K562 (cell line): ENCODE data around the gene C12orf60. TPM values are rescaled to one million over a fixed set of nuclear protein-coding genes. Genes with fewer than 3 reads are reported as not detected.
A peak's percentile ranks its signal among the peaks of the same experiment; 100 is the strongest.

ENCODE experiments used
- ATAC-seq: fragments of 200-7000 bp; cut with Tn5 transposase; 3 replicates; pipeline ENCODE4 v1.9.1; 2020; ENCODE audit warnings: moderate library complexity
- BruUV-seq: library from RNA; stranded (reverse); fragments of 400-500 nt; replicated peaks from 2 replicates; lab custom pipeline; 2021; lab: Mats Ljungman, UMichigan
- CTCF ChIA-PET: fragments of 300-600 bp; formaldehyde crosslinking; extraction: SDS; loops from one replicate; lab custom pipeline; 2021; ENCODE audit warnings: low intra/inter-chr PET ratio; lab: Yijun Ruan, JAX
- POLR2A ChIA-PET: fragments of 300-600, 350-650 bp; sonication (Branson Sonifier 250); formaldehyde crosslinking; extraction: SDS; loops from one replicate; lab custom pipeline; 2021; ENCODE audit warnings: antibody characterized with exemption, inconsistent platforms; lab: Yijun Ruan, JAX
- DNase-seq, 4 experiments: peaks; one replicate each; pipeline versions ENCODE4 v3.0.0 to v3.0.0-alpha.2; 2011 to 2018; ENCODE audit warnings: low spot score in 3 of 4, mixed read lengths in 3 of 4; ENCODE audit errors: extremely low read depth in 1 of 4
- FAIRE-seq: peaks from 2 replicates; lab custom pipeline; 2011; peaks lifted over from hg19 to GRCh38; lab: Jason Lieb, UNC
- H2AFZ ChIP-seq: 2 replicates; pipeline ENCODE4 v1.6.0; 2011; ENCODE audit warnings: low read depth, low read length, control low read depth, inconsistent platforms
- H3K27ac ChIP-seq: fragments of 200-600 bp; 3 replicates; pipeline ENCODE4 v1.8.0; 2011; ENCODE audit warnings: low read depth, mild to moderate bottlenecking, control low read depth, inconsistent platforms, low read length, moderate library complexity, mixed read lengths; ENCODE audit errors: extremely low read depth
- H3K27me3 ChIP-seq, 2 experiments: fragments of 300-600 bp in 1 of 2; 2 replicates in 1 of 2; 3 replicates in 1 of 2; pipeline versions ENCODE4 v1.6.0 to v1.8.0; 2011; ENCODE audit warnings: inconsistent platforms in 2 of 2, low read length in 2 of 2, mild to moderate bottlenecking in 1 of 2, mixed read lengths in 1 of 2, moderate library complexity in 1 of 2; ENCODE audit not compliant: control insufficient read depth in 2 of 2, insufficient read depth in 2 of 2
- H3K36me3 ChIP-seq: fragments of 300-600 bp; 3 replicates; pipeline ENCODE4 v1.8.0; 2011; ENCODE audit warnings: mild to moderate bottlenecking, low read length, inconsistent platforms; ENCODE audit not compliant: control insufficient read depth, insufficient read depth
- H3K4me1 ChIP-seq, 2 experiments: fragments of 200-600 bp in 1 of 2; replicated peaks in 1 of 2; 2 replicates in 1 of 2; 3 replicates in 1 of 2; pipeline versions ENCODE4 v1.5.1 to v1.8.0; 2011; ENCODE audit warnings: inconsistent platforms in 2 of 2, low read length in 2 of 2, mild to moderate bottlenecking in 1 of 2, mixed read lengths in 1 of 2, moderate library complexity in 1 of 2; ENCODE audit not compliant: control insufficient read depth in 2 of 2, insufficient read depth in 2 of 2
- H3K4me2 ChIP-seq: 2 replicates; pipeline ENCODE4 v1.6.1; 2011; ENCODE audit warnings: low read length, control low read depth, inconsistent platforms, mixed read lengths; ENCODE audit not compliant: insufficient read depth
- H3K4me3 ChIP-seq: fragments of 200-600 bp; sonication (generic), shearing (Covaris generic); 2 replicates; pipeline ENCODE4 v1.5.1; 2016; ENCODE audit warnings: control low read depth, inconsistent platforms
- H3K79me2 ChIP-seq: fragments of 200-600 bp; 3 replicates; pipeline ENCODE4 v1.8.0; 2011; ENCODE audit warnings: low read length, inconsistent platforms; ENCODE audit not compliant: control insufficient read depth, insufficient read depth
- H3K9ac ChIP-seq, 2 experiments: 2 replicates each; pipeline versions ENCODE4 v1.6.0 to v1.6.1; 2011; ENCODE audit warnings: low read depth in 2 of 2, low read length in 2 of 2, control low read depth in 1 of 2, inconsistent platforms in 1 of 2, mild to moderate bottlenecking in 1 of 2, mixed read lengths in 1 of 2; ENCODE audit not compliant: insufficient read depth in 1 of 2
- H3K9me1 ChIP-seq: one replicate; pipeline ENCODE4 v1.6.0; 2011; ENCODE audit warnings: inconsistent platforms, mild to moderate bottlenecking, low read length, moderate library complexity; ENCODE audit not compliant: control insufficient read depth, insufficient read depth
- H3K9me3 ChIP-seq: replicated peaks from 2 replicates; pipeline ENCODE4 v1.5.1; 2011; ENCODE audit warnings: low read depth, low read length, inconsistent platforms; ENCODE audit not compliant: control insufficient read depth, insufficient read depth
- H4K20me1 ChIP-seq: replicated peaks from 2 replicates; pipeline ENCODE4 v1.6.1; 2011; ENCODE audit warnings: low read length, inconsistent platforms, mixed read lengths; ENCODE audit not compliant: control insufficient read depth, insufficient read depth
- EGR1 ChIP-seq: fragments of 450-650 bp; conservative IDR thresholded peaks from 2 replicates; pipeline ENCODE4 v1.6.1; 2017; ENCODE audit warnings: mild to moderate bottlenecking
- NR2F6 ChIP-seq: fragments of 450-650 bp; formaldehyde crosslinking; IDR thresholded peaks from 2 replicates; pipeline ENCODE4 v1.4.0; 2020; ENCODE audit warnings: mild to moderate bottlenecking
- POLR2B ChIP-seq: fragments of 450-650 bp; IDR thresholded peaks from 2 replicates; pipeline ENCODE4 v1.6.1; 2018; ENCODE audit warnings: low read depth; ENCODE audit not compliant: partially characterized antibody
- POLR2H ChIP-seq: IDR thresholded peaks from 2 replicates; pipeline ENCODE4 v1.6.1; 2016; ENCODE audit warnings: missing genetic modification characterization, low read depth, mild to moderate bottlenecking, control low read depth, missing compliant biosample characterization, moderate library complexity
- SRSF1 ChIP-seq: fragments of 200-400 bp; formaldehyde crosslinking; IDR thresholded peaks from 2 replicates; pipeline ENCODE4 v1.6.1; 2017; ENCODE audit warnings: mild to moderate bottlenecking, low read depth, low read length, moderate library complexity
- ZNF717 ChIP-seq: fragments of 250-450 bp; sonication (Bioruptor Pico); IDR thresholded peaks from 2 replicates; pipeline ENCODE4 v1.5.0; 2021
- WGBS: fragments of 100-300 bp; shearing (Covaris generic); methylation state at CpG from one replicate; pipeline ENCODE4 v1.1.6; 2016; ENCODE audit warnings: low coverage, mixed read lengths; ENCODE audit not compliant: insufficient coverage; ENCODE audit errors: missing lambda C conversion rate; 5-methylcytosine and 5-hydroxymethylcytosine counted together
- in situ Hi-C: fragments of 300-500 bp; cut with MboI; formaldehyde crosslinking; loops from 4 replicates; pipeline ENCODE4 v1.15.0; 2018; ENCODE audit warnings: inconsistent platforms, mixed read lengths
- intact Hi-C: fragments of 100-400 bp; cut with micrococcal nuclease; formaldehyde crosslinking; loops from 2 replicates; pipeline ENCODE4 v1.14.2; 2022
- polyA plus RNA-seq, 8 experiments: library from polyadenylated mRNA; depleted of rRNA in 4 of 8; stranded (reverse) in 5 of 8; unstranded in 3 of 8; fragments of >200 nt; fragmentation: Nextera tagmentation in 2 of 8; fragmentation: Illumina TruSeq in 1 of 8; extraction: Ambion mirVana in 2 of 8; extraction: Trizol in 1 of 8; gene quantifications; 2 replicates each; pipeline versions ENCODE4 v1.2.1 to v1.2.3, GENCODE V29; 2011 to 2014; ENCODE audit warnings: inconsistent platforms in 1 of 8, missing spikeins in 1 of 8
- total RNA-seq, 7 experiments: library from RNA; depleted of rRNA in 6 of 7; stranded (reverse); fragments of >200 nt in 6 of 7; fragmentation: Illumina TruSeq in 2 of 7; extraction: Trizol in 2 of 7; gene quantifications; 2 replicates each; pipeline versions ENCODE4 v1.2.1 to v1.2.3, GENCODE V29; 2011 to 2021; ENCODE audit warnings: low replicate concordance in 1 of 7
- TF ChIP-seq, protein P1 (sequence below): sonication (generic); formaldehyde crosslinking; IDR thresholded peaks from 2 replicates; pipeline ENCODE4 v1.8.1; 2023; ENCODE audit warnings: mild to moderate bottlenecking, missing genetic modification reagents
- TF ChIP-seq, protein P2 (sequence below): sonication (generic); IDR thresholded peaks from 2 replicates; pipeline ENCODE4 v1.6.1; 2016
- TF ChIP-seq, protein P3 (sequence below): sonication (generic); formaldehyde crosslinking; IDR thresholded peaks from 2 replicates; pipeline ENCODE4 v1.4.0; 2020; ENCODE audit warnings: mild to moderate bottlenecking, missing genetic modification reagents
- TF ChIP-seq, protein P4 (sequence below): sonication (generic); formaldehyde crosslinking; IDR thresholded peaks from 2 replicates; pipeline ENCODE4 v1.8.0; 2022; ENCODE audit warnings: mild to moderate bottlenecking, missing genetic modification reagents

The C12orf60 gene
- total and polyA plus RNA-seq, 9 of the 15 experiments (the other 6 are each of a cell fraction or from before 2014, with no cell fraction given) = 0.41 to 4.4 (median 2.5) TPM

DNA sequence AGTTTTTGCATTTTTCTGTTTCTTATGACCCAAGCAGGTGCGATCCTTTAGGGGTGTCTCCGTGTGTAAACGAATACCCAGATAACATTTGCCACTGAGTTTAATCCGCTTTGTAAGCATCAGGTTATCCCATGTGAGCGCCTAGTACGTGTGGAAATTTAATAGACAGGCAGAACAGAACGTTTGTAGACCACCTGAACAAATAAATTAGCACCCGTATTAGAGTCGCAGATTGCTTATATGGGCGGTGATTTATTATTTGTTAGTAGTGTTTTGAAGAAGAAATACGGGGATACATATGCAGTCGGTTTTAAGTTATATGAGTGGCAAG is 325 bp downstream of the C12orf60 start:
- BruUV-seq = TSS peak; percentile 84
- Histone ChIP-seq H3K27me3 (no peaks in the 10 kb centered on the region), H3K4me3 (peak overlapping the region; percentile 90), H3K79me2 (peaks cover 45% of the 10 kb centered on the region), H3K9me1 (no peaks in the 10 kb centered on the region), H3K36me3 (peaks cover 24% of the 10 kb centered on the region), H3K27ac (peak overlapping the region; percentile 58), H3K9me3 (no peaks in the 10 kb centered on the region), H3K4me1 (no peaks in the 10 kb centered on the region), H2AFZ (peak overlapping the region; percentile 91), H3K9ac (peak overlapping the region; percentile 62 to 76), H3K4me2 (peak overlapping the region; percentile 94), H4K20me1 (no peaks in the 10 kb centered on the region)
- ATAC-seq = peak; percentile 26
- no peak for DNase-seq
- no peak for FAIRE-seq
- WGBS = 0% methylated on average over 12 of the region's 12 CpGs
- in situ Hi-C loops (loop anchor here (25.0 kb wide), 1 partner anchor 1084 kb away; the partner anchor contains the start of gene STRAP), intact Hi-C loops (loop anchor here (5.0 kb wide), 1 partner anchor 39 kb away; the partner anchor contains the start of gene ART4)
- ChIA-PET POLR2A (interaction anchor here (1.2 kb wide), 1 partner anchor 11 kb away, joined by 4 read pairs; the partner anchor contains the start of gene SMCO3), CTCF (no interaction called here)
- TF ChIP-seq, protein P1, sequence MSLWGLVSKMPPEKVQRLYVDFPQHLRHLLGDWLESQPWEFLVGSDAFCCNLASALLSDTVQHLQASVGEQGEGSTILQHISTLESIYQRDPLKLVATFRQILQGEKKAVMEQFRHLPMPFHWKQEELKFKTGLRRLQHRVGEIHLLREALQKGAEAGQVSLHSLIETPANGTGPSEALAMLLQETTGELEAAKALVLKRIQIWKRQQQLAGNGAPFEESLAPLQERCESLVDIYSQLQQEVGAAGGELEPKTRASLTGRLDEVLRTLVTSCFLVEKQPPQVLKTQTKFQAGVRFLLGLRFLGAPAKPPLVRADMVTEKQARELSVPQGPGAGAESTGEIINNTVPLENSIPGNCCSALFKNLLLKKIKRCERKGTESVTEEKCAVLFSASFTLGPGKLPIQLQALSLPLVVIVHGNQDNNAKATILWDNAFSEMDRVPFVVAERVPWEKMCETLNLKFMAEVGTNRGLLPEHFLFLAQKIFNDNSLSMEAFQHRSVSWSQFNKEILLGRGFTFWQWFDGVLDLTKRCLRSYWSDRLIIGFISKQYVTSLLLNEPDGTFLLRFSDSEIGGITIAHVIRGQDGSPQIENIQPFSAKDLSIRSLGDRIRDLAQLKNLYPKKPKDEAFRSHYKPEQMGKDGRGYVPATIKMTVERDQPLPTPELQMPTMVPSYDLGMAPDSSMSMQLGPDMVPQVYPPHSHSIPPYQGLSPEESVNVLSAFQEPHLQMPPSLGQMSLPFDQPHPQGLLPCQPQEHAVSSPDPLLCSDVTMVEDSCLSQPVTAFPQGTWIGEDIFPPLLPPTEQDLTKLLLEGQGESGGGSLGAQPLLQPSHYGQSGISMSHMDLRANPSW (CRISPR knock-in tag) = no peak
- TF ChIP-seq, protein P2, sequence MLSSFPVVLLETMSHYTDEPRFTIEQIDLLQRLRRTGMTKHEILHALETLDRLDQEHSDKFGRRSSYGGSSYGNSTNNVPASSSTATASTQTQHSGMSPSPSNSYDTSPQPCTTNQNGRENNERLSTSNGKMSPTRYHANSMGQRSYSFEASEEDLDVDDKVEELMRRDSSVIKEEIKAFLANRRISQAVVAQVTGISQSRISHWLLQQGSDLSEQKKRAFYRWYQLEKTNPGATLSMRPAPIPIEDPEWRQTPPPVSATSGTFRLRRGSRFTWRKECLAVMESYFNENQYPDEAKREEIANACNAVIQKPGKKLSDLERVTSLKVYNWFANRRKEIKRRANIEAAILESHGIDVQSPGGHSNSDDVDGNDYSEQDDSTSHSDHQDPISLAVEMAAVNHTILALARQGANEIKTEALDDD = peak; percentile 12; the same call in 1 of the 2 replicates
- TF ChIP-seq POLR2B (peak; percentile 2), NR2F6 (CRISPR knock-in tag) (no peak), ZNF717 (no peak), POLR2H (tag) (0 out of 2 replicates have a peak, but pooled peaks have one; percentile 51), EGR1 (no peak), SRSF1 (no peak)
- TF ChIP-seq, protein P3, sequence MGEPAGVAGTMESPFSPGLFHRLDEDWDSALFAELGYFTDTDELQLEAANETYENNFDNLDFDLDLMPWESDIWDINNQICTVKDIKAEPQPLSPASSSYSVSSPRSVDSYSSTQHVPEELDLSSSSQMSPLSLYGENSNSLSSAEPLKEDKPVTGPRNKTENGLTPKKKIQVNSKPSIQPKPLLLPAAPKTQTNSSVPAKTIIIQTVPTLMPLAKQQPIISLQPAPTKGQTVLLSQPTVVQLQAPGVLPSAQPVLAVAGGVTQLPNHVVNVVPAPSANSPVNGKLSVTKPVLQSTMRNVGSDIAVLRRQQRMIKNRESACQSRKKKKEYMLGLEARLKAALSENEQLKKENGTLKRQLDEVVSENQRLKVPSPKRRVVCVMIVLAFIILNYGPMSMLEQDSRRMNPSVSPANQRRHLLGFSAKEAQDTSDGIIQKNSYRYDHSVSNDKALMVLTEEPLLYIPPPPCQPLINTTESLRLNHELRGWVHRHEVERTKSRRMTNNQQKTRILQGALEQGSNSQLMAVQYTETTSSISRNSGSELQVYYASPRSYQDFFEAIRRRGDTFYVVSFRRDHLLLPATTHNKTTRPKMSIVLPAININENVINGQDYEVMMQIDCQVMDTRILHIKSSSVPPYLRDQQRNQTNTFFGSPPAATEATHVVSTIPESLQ (CRISPR knock-in tag) = no peak
- TF ChIP-seq, protein P4, sequence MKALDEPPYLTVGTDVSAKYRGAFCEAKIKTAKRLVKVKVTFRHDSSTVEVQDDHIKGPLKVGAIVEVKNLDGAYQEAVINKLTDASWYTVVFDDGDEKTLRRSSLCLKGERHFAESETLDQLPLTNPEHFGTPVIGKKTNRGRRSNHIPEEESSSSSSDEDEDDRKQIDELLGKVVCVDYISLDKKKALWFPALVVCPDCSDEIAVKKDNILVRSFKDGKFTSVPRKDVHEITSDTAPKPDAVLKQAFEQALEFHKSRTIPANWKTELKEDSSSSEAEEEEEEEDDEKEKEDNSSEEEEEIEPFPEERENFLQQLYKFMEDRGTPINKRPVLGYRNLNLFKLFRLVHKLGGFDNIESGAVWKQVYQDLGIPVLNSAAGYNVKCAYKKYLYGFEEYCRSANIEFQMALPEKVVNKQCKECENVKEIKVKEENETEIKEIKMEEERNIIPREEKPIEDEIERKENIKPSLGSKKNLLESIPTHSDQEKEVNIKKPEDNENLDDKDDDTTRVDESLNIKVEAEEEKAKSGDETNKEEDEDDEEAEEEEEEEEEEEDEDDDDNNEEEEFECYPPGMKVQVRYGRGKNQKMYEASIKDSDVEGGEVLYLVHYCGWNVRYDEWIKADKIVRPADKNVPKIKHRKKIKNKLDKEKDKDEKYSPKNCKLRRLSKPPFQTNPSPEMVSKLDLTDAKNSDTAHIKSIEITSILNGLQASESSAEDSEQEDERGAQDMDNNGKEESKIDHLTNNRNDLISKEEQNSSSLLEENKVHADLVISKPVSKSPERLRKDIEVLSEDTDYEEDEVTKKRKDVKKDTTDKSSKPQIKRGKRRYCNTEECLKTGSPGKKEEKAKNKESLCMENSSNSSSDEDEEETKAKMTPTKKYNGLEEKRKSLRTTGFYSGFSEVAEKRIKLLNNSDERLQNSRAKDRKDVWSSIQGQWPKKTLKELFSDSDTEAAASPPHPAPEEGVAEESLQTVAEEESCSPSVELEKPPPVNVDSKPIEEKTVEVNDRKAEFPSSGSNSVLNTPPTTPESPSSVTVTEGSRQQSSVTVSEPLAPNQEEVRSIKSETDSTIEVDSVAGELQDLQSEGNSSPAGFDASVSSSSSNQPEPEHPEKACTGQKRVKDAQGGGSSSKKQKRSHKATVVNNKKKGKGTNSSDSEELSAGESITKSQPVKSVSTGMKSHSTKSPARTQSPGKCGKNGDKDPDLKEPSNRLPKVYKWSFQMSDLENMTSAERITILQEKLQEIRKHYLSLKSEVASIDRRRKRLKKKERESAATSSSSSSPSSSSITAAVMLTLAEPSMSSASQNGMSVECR = no peak
